ENCODE data around the gene NR5A1. TPM values are rescaled to one million over a fixed set of nuclear protein-coding genes. Genes with fewer than 3 reads are reported as not detected.

Gene NR5A1
- total and polyA plus RNA-seq, 10 of the 15 experiments (the other 5 are each of a cell fraction or from before 2014, with no cell fraction given), result 0.06 to 0.24 (median 0.08) TPM; not detected in 5

DNA sequence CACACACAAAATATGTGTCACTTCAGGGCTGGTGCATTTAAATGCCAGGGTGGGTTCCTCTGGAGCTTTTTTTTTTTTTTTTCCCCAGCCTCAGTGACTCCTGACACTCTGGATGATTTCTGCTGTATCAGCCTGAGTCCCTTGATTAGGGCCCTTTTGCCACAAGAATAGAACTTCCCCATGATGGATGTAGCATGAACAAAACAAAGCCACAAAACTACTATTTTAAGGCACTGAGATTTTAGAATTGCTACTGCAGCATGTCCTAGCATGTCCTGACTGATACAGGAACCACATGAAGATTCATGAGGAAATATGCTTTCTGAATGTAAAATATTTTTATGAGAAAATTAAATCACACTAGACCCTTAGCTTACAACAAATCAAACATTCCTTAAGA is 70.9 kb downstream of the NR5A1 start:
- TF ChIP-seq SKIL (IDR thresholded peaks at IDR 0.05; ENCODE audit: low read depth, poor library complexity, severe bottlenecking) (peak; percentile 64), EP300 (IDR thresholded peaks at IDR 0.05; ENCODE audit: borderline replicate concordance in 1 of 2, control insufficient read depth in 1 of 2, low read depth in 2 of 2, low read length in 2 of 2) (no peak), NFIC (IDR thresholded peaks at IDR 0.05; ENCODE audit: low read depth, low read length) (peak; percentile 72; the same call in 1 of the 2 replicates), MEF2B (IDR thresholded peaks at IDR 0.05; ENCODE audit: partially characterized antibody, poor library complexity, severe bottlenecking) (peak; percentile 73), MEF2A (IDR thresholded peaks at IDR 0.05; ENCODE audit: insufficient read depth, low read depth, low read length) (peak; percentile 84), BCL11A (IDR thresholded peaks at IDR 0.05; ENCODE audit: low read depth, low read length) (peak; percentile 49; the same call in 1 of the 2 replicates), MTA2 (IDR thresholded peaks at IDR 0.05; ENCODE audit: low read depth) (peak; percentile 47; the same call in 1 of the 2 replicates), SMAD5 (IDR thresholded peaks at IDR 0.05; ENCODE audit: low read depth) (no peak), FOXM1 (IDR thresholded peaks at IDR 0.05; ENCODE audit: low read depth, low read length) (peak; percentile 53; the same call in 1 of the 2 replicates), RUNX3 (IDR thresholded peaks at IDR 0.05; ENCODE audit: low read length) (peak; percentile 92)
- BruUV-seq (replicated peaks), result no TSS peak
- POLR2A ChIA-PET, result interaction anchor here (1.4 kb wide), 1 partner anchor 15 kb away, joined by 4 read pairs; no protein-coding TSS in a partner anchor
- no peaks in the 10 kb centered on the region for H4K20me1 ChIP-seq (ENCODE audit: control insufficient read depth, insufficient read depth)
- RAD21 ChIA-PET (ENCODE audit: unreplicated experiment), result interaction anchor here (0.7 kb wide), 2 partner anchors 1401 to 1885 kb away, joined by 3 to 4 read pairs; no protein-coding TSS in a partner anchor
- no peak overlapping the region; the same call in 1 of the 2 replicates for H2AFZ ChIP-seq (ENCODE audit: control insufficient read depth, low read depth, low read length)
- CTCF ChIA-PET, result no interaction called here
- ATAC-seq (peak; percentile 59), FAIRE-seq (no peak), DNase-seq (ENCODE audit: low read depth, low spot score) (peak; percentile 39)
- peaks cover 3% of the 10 kb centered on the region; the same call in 1 of the 3 replicates for H3K9me3 ChIP-seq (replicated peaks; ENCODE audit: control insufficient read depth, insufficient read depth, low read length)
- H3K4me2 ChIP-seq (ENCODE audit: control insufficient read depth, insufficient read depth), result peak overlapping the region; percentile 33; the same call in 1 of the 2 replicates
- in situ Hi-C loops (cut with MboI) (no loop called here), intact Hi-C loops (cut with micrococcal nuclease; ENCODE audit: unreplicated experiment) (no loop called here)
- H3K9ac ChIP-seq (ENCODE audit: control insufficient read depth, insufficient read depth, low read length), result no peak overlapping the region
- H3K27me3 ChIP-seq (replicated peaks in 1 of 2; ENCODE audit: control insufficient read depth in 2 of 2, insufficient read depth in 2 of 2, low read length in 1 of 2), result no peaks in the 10 kb centered on the region
- SMC1A ChIA-PET (ENCODE audit: uncharacterized antibody, unreplicated experiment), result interaction anchor here (0.6 kb wide), 2 partner anchors 287 to 335 kb away, joined by 3 read pairs; no protein-coding TSS in a partner anchor
- no peak overlapping the region for H3K27ac ChIP-seq (ENCODE audit: control insufficient read depth, insufficient read depth)
- no peaks in the 10 kb centered on the region for H3K79me2 ChIP-seq (ENCODE audit: control insufficient read depth, insufficient read depth, low read length)
- no peaks in the 10 kb centered on the region for H3K36me3 ChIP-seq (ENCODE audit: control insufficient read depth in 2 of 2, insufficient read depth in 2 of 2, low read length in 1 of 2)
- peaks cover 9% of the 10 kb centered on the region for H3K4me1 ChIP-seq (ENCODE audit: control insufficient read depth, insufficient read depth, low read length)
- H3K4me3 ChIP-seq, result no peak overlapping the region

Other genes with a start within 250 kb of the NR5A1 start
- gene NEK6, start 249.4 kb downstream of the NR5A1 start, total RNA-seq (2014; rRNA removed), result 50.0 and 58.0 TPM in 2 replicates
- 51.8 and 53.8 TPM in 2 replicates for gene NEK6, start 249.4 kb downstream of the NR5A1 start, total RNA-seq (2014; rRNA removed; fragmentation: Illumina TruSeq; extraction: Trizol)
- 136 and 142 TPM in 2 replicates for gene NEK6, start 249.4 kb downstream of the NR5A1 start, total RNA-seq (2021)
- gene NEK6, start 249.4 kb downstream of the NR5A1 start, polyA plus RNA-seq (2011; rRNA removed), result 131 and 161 TPM in 2 replicates
- gene NEK6, start 249.4 kb downstream of the NR5A1 start, polyA plus RNA-seq (2014; fragmentation: Illumina TruSeq; extraction: Trizol), result 68.6 and 87.1 TPM in 2 replicates
- gene NEK6, start 249.4 kb downstream of the NR5A1 start, polyA plus RNA-seq (2014; fragmentation: Nextera tagmentation; extraction: Ambion mirVana), result 10 to 100 TPM; 31.3 to 33.2 TPM
- 91.3 and 96.0 TPM in 2 replicates for gene NEK6, start 249.4 kb downstream of the NR5A1 start, polyA plus RNA-seq (2014; rRNA removed)
- gene NEK6, start 249.4 kb downstream of the NR5A1 start, polyA plus RNA-seq (2016; fragmentation: Nextera tagmentation; extraction: Ambion mirVana), result 100 to 1,000 TPM in 1 of 2 experiments, 10 to 100 TPM in 1; 97.0 to 104 TPM
- 201 and 216 TPM in 2 replicates for gene PSMB7, start 92.0 kb downstream of the NR5A1 start, total RNA-seq (2014; rRNA removed)
- 199 and 206 TPM in 2 replicates for gene PSMB7, start 92.0 kb downstream of the NR5A1 start, total RNA-seq (2014; rRNA removed; fragmentation: Illumina TruSeq; extraction: Trizol)
- 172 and 174 TPM in 2 replicates for gene PSMB7, start 92.0 kb downstream of the NR5A1 start, total RNA-seq (2021)
- gene PSMB7, start 92.0 kb downstream of the NR5A1 start, polyA plus RNA-seq (2011; rRNA removed), result 305 and 346 TPM in 2 replicates
- 215 and 249 TPM in 2 replicates for gene PSMB7, start 92.0 kb downstream of the NR5A1 start, polyA plus RNA-seq (2014; fragmentation: Illumina TruSeq; extraction: Trizol)
- 100 to 1,000 TPM; 441 to 564 TPM for gene PSMB7, start 92.0 kb downstream of the NR5A1 start, polyA plus RNA-seq (2014; fragmentation: Nextera tagmentation; extraction: Ambion mirVana)
- gene PSMB7, start 92.0 kb downstream of the NR5A1 start, polyA plus RNA-seq (2014; rRNA removed), result 230 and 233 TPM in 2 replicates
- gene PSMB7, start 92.0 kb downstream of the NR5A1 start, polyA plus RNA-seq (2016; fragmentation: Nextera tagmentation; extraction: Ambion mirVana), result 100 to 1,000 TPM; 303 to 315 TPM
- not detected in 2 replicates for gene ADGRD2, start 56.9 kb downstream of the NR5A1 start, total RNA-seq (2014; rRNA removed)
- not detected in 2 replicates for gene ADGRD2, start 56.9 kb downstream of the NR5A1 start, total RNA-seq (2014; rRNA removed; fragmentation: Illumina TruSeq; extraction: Trizol)
- not detected in 2 replicates for gene ADGRD2, start 56.9 kb downstream of the NR5A1 start, total RNA-seq (2021)
- gene ADGRD2, start 56.9 kb downstream of the NR5A1 start, polyA plus RNA-seq (2011; rRNA removed), result not detected in 2 replicates
- not detected in 2 replicates for gene ADGRD2, start 56.9 kb downstream of the NR5A1 start, polyA plus RNA-seq (2014; fragmentation: Illumina TruSeq; extraction: Trizol)
- gene ADGRD2, start 56.9 kb downstream of the NR5A1 start, polyA plus RNA-seq (2014; fragmentation: Nextera tagmentation; extraction: Ambion mirVana), result not detected
- not detected in 2 replicates for gene ADGRD2, start 56.9 kb downstream of the NR5A1 start, polyA plus RNA-seq (2014; rRNA removed)
- not detected for gene ADGRD2, start 56.9 kb downstream of the NR5A1 start, polyA plus RNA-seq (2016; fragmentation: Nextera tagmentation; extraction: Ambion mirVana)